Stimulated activated naive CD4-positive, alpha-beta T cell treated with Interleukin-2 at 50 U/mL for 16 hours (primary cell): ENCODE measurements around the gene HEATR1.
"Not testable (repeated sequence)": the region's sequence is repeated elsewhere in the genome, so short reads cannot be mapped to it uniquely, and the experiment has no call there.

Experiments used
- DNase-seq: peaks from one replicate; lab custom pipeline; 2025; lab: John Stamatoyannopoulos, UW

Gene HEATR1

GRCh38 chr1:236581528-236581927 lies 22.8 kb downstream of the HEATR1 start:
- DNase-seq = no peak

GRCh38 chr1:236580404-236580803 lies 23.9 kb downstream of the HEATR1 start:
- DNase-seq = not testable (repeated sequence)

DNA sequence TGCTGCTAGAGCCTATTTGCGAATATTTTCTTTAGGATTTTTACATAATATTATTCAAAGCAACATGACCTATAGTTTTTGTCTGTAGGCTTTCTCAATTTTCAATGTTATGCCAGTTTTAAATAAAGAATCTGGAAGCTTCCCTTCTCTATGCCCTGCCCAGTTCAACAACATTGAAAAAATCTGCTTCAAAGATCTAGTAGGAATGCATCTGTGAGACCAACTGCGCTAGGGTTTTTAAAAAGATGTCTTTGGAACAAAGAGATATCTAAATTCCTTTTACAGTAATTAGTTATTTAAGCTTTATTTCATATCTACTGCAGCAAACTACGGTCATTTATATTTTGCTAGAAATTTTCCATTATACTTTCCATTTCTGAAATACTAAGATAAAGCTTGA lies 25.7 kb downstream of the HEATR1 start:
- DNase-seq = no peak

- DNase-seq = not testable (repeated sequence)
Observed at GRCh38 chr1:236577041-236577440, 27.3 kb downstream of the HEATR1 start.

DNA sequence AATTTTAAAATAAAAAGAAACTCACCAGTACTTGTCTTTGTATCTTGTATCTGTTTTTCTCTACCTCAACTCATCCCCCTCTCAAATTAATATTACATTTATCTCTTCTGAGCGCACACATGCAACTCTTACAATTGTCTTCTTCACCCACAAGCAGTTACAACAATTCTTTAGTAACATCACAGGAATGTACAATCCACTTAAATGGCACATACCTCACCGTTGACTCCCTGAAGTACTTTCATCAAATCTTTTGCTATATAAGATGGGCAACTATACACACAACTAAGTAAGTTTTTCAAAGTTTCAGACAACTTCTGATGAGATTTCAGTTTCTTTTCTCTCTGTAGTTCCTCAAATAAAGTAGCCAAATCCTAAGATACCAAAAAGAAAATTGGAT lies 28.3 kb downstream of the HEATR1 start:
- no peak for DNase-seq

GRCh38 chr1:236575523-236575922 lies 28.8 kb downstream of the HEATR1 start:
- no peak for DNase-seq

DNA sequence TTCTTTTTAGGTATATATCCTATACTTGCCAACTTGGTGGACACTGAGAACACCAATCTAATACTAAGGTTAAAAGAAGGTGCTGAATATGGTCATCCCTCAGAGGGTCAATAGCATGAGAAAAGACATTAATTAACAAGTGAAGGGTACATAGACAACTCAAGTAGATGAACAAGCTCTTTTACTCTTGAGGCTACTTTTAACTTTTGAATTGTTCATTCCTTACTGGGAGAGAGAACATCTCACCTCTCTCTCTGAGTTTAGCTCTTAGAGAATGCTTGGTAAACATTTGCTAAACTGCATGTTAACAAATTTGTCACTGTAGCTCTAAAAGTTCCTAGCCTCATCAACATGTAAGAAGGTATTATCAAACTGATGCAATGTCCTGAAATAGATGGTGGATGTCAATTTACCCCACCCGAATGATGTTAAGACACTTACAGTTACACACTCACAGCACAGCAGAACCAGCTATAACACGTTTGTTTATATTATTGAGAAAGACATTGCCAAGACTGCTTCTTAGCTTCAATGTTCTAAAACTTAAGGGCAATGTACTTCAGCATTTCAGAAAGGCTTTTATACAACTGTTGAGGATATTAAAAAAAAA lies 35.9 kb downstream of the HEATR1 start:
- no peak for DNase-seq

DNA sequence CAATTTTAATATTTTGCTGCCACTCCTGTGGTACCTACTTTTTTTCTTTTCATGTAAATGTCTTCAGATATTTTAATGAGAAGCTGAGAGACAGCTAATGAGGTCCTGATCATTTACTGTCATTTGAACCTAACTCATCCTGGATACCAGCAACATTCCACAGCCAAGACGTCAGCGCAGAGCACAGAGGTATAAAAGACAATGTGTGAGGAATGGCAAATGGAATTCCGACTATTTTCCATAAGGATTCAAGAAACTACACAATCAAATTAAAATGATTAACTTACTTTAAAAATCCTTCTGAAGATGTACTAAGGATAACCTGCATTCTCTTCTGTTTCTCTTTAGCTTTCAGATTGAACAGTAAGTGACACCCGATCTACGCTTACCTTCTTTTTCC lies 38.8 kb downstream of the HEATR1 start:
- no peak for DNase-seq

GRCh38 chr1:236561976-236562375 lies 42.3 kb downstream of the HEATR1 start:
- DNase-seq = no peak

DNA sequence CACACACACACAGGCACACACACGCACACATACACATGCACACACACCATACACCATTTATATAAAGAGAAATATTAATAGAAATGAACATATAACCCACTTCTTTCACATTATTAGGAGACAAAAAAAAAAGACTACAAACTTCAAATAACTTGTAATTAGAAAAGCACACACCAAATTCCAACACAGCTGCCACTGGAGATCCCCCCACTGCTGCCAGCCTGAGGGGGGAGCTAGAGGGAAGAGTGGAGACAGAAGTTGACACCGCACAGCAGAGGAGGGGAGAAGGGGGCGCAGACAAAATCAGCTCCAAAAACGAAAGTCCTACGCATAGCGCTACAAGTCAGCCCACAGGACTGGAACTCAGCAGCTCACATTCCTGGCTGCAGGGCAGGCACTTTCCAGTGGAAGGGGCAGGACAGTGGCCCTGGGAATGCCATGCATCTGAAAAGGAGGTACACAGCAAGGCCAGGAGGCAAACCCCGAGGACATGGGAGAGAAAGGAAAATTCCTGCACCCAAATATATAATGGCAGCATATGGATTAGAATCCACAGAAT lies 44.0 kb downstream of the HEATR1 start:
- DNase-seq = no peak

DNA sequence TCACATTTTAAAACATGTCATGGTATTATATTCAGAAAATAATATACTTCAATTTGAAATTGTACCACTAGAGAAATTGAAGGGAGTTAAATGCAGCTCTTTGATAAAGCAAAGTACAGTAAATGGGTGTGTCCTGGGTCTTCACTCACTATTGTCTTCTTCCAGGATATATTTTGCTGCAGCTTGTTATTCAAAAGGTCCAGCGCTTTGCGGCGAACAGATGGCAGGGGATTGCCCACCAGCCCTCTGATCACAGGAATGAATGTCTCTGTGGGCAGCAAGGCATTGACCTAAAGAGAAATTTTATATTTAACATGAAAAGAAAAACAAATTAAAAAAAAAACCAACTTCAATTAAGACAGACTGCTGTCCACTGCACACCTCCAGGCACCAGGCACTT lies 45.5 kb downstream of the HEATR1 start:
- no peak for DNase-seq

DNA sequence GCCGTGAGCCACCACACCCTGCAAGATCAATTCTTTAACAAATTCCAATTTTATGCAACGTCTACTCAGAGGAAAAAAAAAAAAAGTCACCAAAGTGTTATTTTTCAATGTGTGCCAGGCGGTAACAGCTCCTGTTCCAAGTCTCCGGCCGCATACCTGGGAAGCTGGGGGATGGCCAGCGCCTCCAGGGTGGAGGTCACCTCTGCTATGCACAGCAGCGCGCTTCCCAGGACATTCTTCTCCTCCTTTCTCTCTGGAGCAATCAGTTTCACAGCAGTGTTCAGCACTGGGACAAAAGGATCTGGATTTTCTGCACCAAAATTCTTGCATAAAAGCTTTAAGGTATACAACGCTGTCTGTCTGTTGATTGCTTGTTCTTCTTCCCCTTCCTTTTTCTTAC lies 46.2 kb downstream of the HEATR1 start:
- DNase-seq = no peak

DNA sequence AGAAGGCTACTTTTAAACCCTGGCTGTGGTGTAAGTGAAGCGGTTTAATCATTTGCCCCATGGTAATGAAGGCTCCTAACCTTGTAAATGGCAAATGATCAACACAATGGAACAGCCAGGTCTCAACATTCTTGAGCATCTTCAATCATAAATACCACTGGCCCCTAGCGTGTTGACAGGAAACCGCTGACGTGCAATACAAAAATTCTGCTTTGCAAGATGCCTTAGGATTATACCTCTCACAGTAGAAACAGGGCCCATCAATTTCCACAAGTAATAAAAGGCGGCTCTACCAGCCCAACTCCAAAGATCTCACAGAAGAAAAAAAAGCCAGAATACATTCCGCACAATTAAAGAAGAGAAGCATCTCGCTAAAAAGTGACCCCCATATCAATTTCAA lies 47.7 kb downstream of the HEATR1 start:
- DNase-seq = no peak

DNA sequence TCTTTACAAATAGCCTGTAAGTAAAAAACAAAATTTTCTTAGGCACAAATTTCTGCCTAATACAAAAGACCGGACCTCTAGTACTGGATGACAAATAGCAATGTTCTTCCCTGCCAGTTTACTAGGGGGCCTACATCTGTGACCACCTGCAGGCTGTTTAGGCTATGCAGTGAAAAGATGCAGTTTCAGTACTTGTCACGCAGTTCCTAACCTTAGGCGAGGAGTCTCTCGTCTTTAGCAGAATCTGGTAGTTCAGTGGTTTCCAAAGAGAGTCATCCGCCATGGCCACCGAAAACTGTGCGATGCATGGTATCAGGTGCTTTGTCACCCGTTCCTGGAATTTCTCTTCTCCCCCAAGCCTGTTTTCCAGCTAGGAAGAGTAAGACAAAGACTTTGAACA lies 50.9 kb downstream of the HEATR1 start:
- no peak for DNase-seq

- DNase-seq = no peak
Observed at GRCh38 chr1:236552901-236553300, 51.4 kb downstream of the HEATR1 start.

- no peak for DNase-seq
Observed at GRCh38 chr1:236552096-236552495, 52.2 kb downstream of the HEATR1 start.

- DNase-seq = no peak
Observed at GRCh38 chr1:236550961-236551851, 53.1 kb downstream of the HEATR1 start.

GRCh38 chr1:236548452-236548851 lies 55.9 kb downstream of the HEATR1 start:
- no peak for DNase-seq

DNA sequence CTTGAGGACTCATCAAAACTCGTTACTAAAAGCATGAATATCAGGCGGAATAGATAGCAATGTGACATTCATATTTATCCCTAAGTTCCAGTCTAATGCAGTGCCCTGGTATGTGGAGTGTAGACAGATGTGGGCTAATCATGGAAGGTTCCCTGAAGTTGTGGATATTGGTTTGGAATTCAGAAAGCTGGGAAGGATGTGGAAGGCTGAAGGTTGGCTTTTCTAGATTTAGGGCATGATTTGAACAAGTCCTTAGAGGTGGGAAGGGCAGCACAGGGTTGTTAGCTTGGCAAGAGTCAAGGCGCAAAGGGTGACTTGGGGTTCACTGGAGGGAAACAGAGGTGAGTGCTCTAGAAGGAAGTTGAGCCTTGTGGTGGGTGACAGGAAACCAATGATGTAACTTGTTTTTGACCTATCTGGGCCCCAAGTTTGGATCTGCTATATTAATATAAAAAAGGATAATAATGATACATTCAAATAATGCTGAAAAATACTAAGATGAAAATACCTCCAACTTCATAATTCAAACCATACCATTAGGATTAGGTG lies 58.6 kb downstream of the HEATR1 start:
- DNase-seq = no peak

DNA sequence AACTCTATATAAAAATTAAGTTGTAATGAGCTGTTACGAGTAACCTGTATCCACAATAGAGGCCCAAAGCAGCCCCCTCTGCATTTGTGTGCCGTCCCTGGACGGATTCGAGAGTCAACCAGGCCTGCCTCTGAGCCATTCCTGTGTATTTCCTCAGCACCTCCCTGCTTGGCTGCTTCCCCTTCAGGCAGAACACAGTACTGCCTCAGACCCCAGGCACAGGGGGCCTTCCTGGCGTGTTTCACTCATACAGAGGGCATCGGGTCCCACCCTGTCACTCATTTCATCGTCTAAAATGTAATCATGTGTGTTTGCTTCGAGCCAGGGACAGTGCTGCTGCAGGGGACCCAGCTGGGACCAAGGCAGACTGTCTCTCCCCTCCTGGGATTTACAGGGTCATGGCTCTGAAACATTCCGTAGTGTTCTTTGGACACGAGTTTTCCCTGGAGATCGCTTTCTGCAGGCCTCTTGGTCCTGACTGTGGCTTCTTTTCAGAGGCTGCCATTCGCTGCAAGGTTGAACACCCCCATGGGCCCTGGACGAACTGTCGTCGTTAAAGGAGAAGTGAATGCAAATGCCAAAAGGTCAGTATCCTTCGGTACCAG lies 61.1 kb downstream of the HEATR1 start:
- DNase-seq = no peak

- no peak for DNase-seq
Observed at GRCh38 chr1:236541710-236542109, 62.6 kb downstream of the HEATR1 start.

GRCh38 chr1:236540813-236541465 lies 63.4 kb downstream of the HEATR1 start:
- DNase-seq = no peak
